NT2/D1 (cell line): ENCODE results near the gene RPS14.

Experiments used
- DNase-seq: peaks from one replicate; pipeline ENCODE4 v3.0.0-alpha.2; 2011; ENCODE audit warnings: low read depth, low spot score
- H3K27me3 ChIP-seq: 2 replicates; pipeline ENCODE4 v1.6.0; 2011; ENCODE audit warnings: mild to moderate bottlenecking; ENCODE audit not compliant: insufficient read length, insufficient read depth
- H3K36me3 ChIP-seq: 2 replicates; pipeline ENCODE4 v1.6.1; 2011; ENCODE audit warnings: mild to moderate bottlenecking, low read length, mixed read lengths; ENCODE audit not compliant: insufficient read depth, insufficient read length
- H3K4me1 ChIP-seq: 2 replicates; pipeline ENCODE4 v1.5.1; 2011; ENCODE audit not compliant: insufficient read depth, insufficient read length
- H3K4me3 ChIP-seq: 2 replicates; pipeline ENCODE4 v1.5.1; 2011; ENCODE audit warnings: low read depth; ENCODE audit not compliant: insufficient read length
- H3K9ac ChIP-seq: 2 replicates; pipeline ENCODE4 v1.6.0; 2011; ENCODE audit warnings: low read depth; ENCODE audit not compliant: insufficient read length
- H3K9me3 ChIP-seq: 2 replicates; pipeline ENCODE4 v1.5.1; 2011; ENCODE audit warnings: mild to moderate bottlenecking, low read length; ENCODE audit not compliant: insufficient read depth
- SUZ12 ChIP-seq: IDR thresholded peaks from 2 replicates; pipeline ENCODE4 v1.6.1; 2011; ENCODE audit not compliant: insufficient read length, insufficient read depth; ENCODE audit errors: extremely low read depth
- YY1 ChIP-seq: IDR thresholded peaks from 2 replicates; pipeline ENCODE4 v1.6.1; 2011; ENCODE audit not compliant: insufficient read length, insufficient read depth
- ZNF274 ChIP-seq: IDR thresholded peaks from 2 replicates; pipeline ENCODE4 v1.6.1; 2011; ENCODE audit warnings: mild to moderate bottlenecking, low read depth, low read length

The RPS14 gene

GRCh38 chr5:150401376-150402228 is 47.9 kb downstream of the RPS14 start:
- Histone ChIP-seq H3K36me3 (peaks cover 68% of the 10 kb centered on the region), H3K9me3 (no peaks in the 10 kb centered on the region), H3K9ac (no peak overlapping the region)

DNA sequence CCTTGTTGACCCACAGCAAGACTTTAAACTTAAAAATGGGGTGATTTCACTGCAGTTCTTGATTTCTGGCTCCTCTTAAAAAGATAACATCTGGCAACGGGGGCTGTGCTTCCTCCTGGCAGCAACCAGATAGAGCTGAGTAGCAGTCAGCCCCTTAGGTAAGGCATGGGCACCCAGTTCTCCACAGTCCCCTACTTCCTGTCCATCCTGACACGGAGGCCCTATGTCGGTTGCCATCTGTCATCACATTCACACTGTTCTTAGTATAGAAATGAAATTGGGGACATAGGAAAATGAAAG is 48.5 kb downstream of the RPS14 start:
- Histone ChIP-seq H3K27me3 (no peaks in the 10 kb centered on the region), H3K36me3 (peaks cover 73% of the 10 kb centered on the region)

More at GRCh38 chr5:150401376-150402228, 47.9 kb downstream of the RPS14 start:
- no peak for TF ChIP-seq SUZ12
- TF ChIP-seq ZNF274, result no peak
- no peak for TF ChIP-seq YY1
- no peak for DNase-seq
- Histone ChIP-seq H3K4me1 (no peaks in the 10 kb centered on the region), H3K4me3 (no peak overlapping the region), H3K27me3 (no peaks in the 10 kb centered on the region)

GRCh38 chr5:150400316-150401075 is 49.0 kb downstream of the RPS14 start:
- no peak overlapping the region for H3K9ac ChIP-seq
- H3K4me3 ChIP-seq, result no peak overlapping the region
- peaks cover 79% of the 10 kb centered on the region for H3K36me3 ChIP-seq
- H3K9me3 ChIP-seq, result no peaks in the 10 kb centered on the region
- DNase-seq, result no peak
- H3K27me3 ChIP-seq, result no peaks in the 10 kb centered on the region
- TF ChIP-seq ZNF274 (no peak), SUZ12 (no peak), YY1 (no peak)
- no peaks in the 10 kb centered on the region for H3K4me1 ChIP-seq

More for the DNA sequence above, 48.5 kb downstream of the RPS14 start:
- no peak for DNase-seq
- Histone ChIP-seq H3K9me3 (no peaks in the 10 kb centered on the region), H3K4me1 (no peaks in the 10 kb centered on the region), H3K9ac (no peak overlapping the region), H3K4me3 (no peak overlapping the region)
- no peak for TF ChIP-seq ZNF274
- TF ChIP-seq YY1, result no peak
- no peak for TF ChIP-seq SUZ12

- no peak overlapping the region for H3K4me3 ChIP-seq
- TF ChIP-seq YY1 (no peak), ZNF274 (no peak)
- H3K36me3 ChIP-seq, result peaks cover 87% of the 10 kb centered on the region
- DNase-seq, result no peak
- no peaks in the 10 kb centered on the region for H3K4me1 ChIP-seq
- no peaks in the 10 kb centered on the region for H3K9me3 ChIP-seq
- no peak overlapping the region for H3K9ac ChIP-seq
- no peaks in the 10 kb centered on the region for H3K27me3 ChIP-seq
Measured at GRCh38 chr5:150399524-150400211, 49.9 kb downstream of the RPS14 start.

GRCh38 chr5:150398722-150399523 is 50.6 kb downstream of the RPS14 start:
- Histone ChIP-seq H3K9me3 (no peaks in the 10 kb centered on the region), H3K36me3 (peaks cover 93% of the 10 kb centered on the region), H3K4me3 (no peak overlapping the region), H3K9ac (no peak overlapping the region), H3K27me3 (no peaks in the 10 kb centered on the region), H3K4me1 (no peaks in the 10 kb centered on the region)
- TF ChIP-seq YY1 (no peak), SUZ12 (no peak), ZNF274 (no peak)
- no peak for DNase-seq

- TF ChIP-seq SUZ12 (no peak), ZNF274 (no peak), YY1 (no peak)
- Histone ChIP-seq H3K4me3 (no peak overlapping the region), H3K9me3 (no peaks in the 10 kb centered on the region), H3K4me1 (no peaks in the 10 kb centered on the region), H3K27me3 (no peaks in the 10 kb centered on the region), H3K9ac (no peak overlapping the region), H3K36me3 (peaks cover 98% of the 10 kb centered on the region)
- no peak for DNase-seq
Measured at GRCh38 chr5:150397782-150398721, 51.5 kb downstream of the RPS14 start.
